ENCODE data around the gene STRN4. TPM values are rescaled to one million over a fixed set of nuclear protein-coding genes. Genes with fewer than 3 reads are reported as not detected.

The STRN4 gene
- total and polyA plus RNA-seq, 4 donors: 9.5 to 29.9 (median 24.8) TPM

DNA sequence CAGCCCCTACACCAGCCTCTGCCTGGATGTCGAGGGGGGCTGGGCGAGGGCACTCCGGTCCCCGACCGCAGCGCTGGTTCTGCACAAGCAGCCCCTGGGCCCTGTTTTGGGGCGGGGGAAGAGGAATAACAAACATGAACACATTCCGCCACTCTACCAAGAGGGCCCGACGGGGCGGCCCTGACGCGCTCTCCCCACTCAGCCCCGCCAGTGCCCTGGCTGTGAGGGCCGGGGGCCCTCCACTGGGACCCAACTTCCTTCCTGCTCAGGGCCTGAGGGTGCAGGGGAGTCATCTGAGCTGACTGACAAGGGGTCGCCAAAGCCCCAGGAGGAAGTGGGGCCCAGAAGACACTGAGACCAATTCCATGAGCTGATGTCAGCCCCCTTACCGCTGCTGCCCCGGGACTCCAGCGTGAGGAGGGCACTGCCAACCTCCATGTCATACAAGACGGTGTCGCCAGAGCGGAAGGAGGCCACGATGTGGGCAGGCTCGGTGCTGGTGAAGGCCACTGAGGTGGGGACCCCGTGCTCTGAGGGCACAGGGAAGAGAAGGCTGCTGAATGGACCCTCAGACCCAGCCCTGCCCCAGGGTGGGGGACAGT is 23.7 kb downstream of the STRN4 start:
- Histone ChIP-seq H3K27ac (ENCODE audit: low read depth in 1 of 2, low read length in 2 of 2) (no peak overlapping the region), H3K9ac (ENCODE audit: low read depth in 1 of 2, low read length in 2 of 2) (no peak overlapping the region), H3K9me3 (ENCODE audit: control insufficient read depth in 4 of 4, low read length in 3 of 4) (no peaks in the 10 kb centered on the region), H3K4me3 (ENCODE audit: low read depth in 1 of 3, low read length in 3 of 3) (no peak overlapping the region), H3K4me1 (ENCODE audit: control insufficient read depth in 4 of 4, insufficient read depth in 4 of 4, low read length in 3 of 4) (peaks cover 0 to 14% (median 4%) of the 10 kb centered on the region in 4 donors), H3K36me3 (ENCODE audit: control insufficient read depth in 4 of 4, insufficient read depth in 3 of 4, low read depth in 1 of 4, low read length in 3 of 4) (peaks cover 13 to 66% (median 32%) of the 10 kb centered on the region in 4 donors), H3K27me3 (ENCODE audit: control insufficient read depth in 4 of 4, insufficient read depth in 4 of 4, low read length in 3 of 4) (no peaks in the 10 kb centered on the region)
- TF ChIP-seq HNF4A (conservative IDR thresholded peaks at IDR 0.05) (no peak), GABPA (IDR thresholded peaks at IDR 0.05 in 1 of 2, conservative IDR thresholded peaks at IDR 0.05 in 1 of 2) (no peak), YY1 (IDR thresholded peaks at IDR 0.05) (no peak), NR2F2 (IDR thresholded peaks at IDR 0.05) (no peak), RAD21 (IDR thresholded peaks at IDR 0.05) (no peak), FOXA1 (IDR thresholded peaks at IDR 0.05) (no peak), JUND (IDR thresholded peaks at IDR 0.05) (no peak), EGR1 (IDR thresholded peaks at IDR 0.05; ENCODE audit: low read depth in 2 of 2) (no peak), FOXA2 (IDR thresholded peaks at IDR 0.05) (no peak), HNF4G (IDR thresholded peaks at IDR 0.05) (no peak), TAF1 (conservative IDR thresholded peaks at IDR 0.05) (no peak), RXRA (IDR thresholded peaks at IDR 0.05) (no peak), SP1 (IDR thresholded peaks at IDR 0.05) (no peak)
- TF ChIP-seq, protein P1, sequence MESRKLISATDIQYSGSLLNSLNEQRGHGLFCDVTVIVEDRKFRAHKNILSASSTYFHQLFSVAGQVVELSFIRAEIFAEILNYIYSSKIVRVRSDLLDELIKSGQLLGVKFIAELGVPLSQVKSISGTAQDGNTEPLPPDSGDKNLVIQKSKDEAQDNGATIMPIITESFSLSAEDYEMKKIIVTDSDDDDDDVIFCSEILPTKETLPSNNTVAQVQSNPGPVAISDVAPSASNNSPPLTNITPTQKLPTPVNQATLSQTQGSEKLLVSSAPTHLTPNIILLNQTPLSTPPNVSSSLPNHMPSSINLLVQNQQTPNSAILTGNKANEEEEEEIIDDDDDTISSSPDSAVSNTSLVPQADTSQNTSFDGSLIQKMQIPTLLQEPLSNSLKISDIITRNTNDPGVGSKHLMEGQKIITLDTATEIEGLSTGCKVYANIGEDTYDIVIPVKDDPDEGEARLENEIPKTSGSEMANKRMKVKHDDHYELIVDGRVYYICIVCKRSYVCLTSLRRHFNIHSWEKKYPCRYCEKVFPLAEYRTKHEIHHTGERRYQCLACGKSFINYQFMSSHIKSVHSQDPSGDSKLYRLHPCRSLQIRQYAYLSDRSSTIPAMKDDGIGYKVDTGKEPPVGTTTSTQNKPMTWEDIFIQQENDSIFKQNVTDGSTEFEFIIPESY (IDR thresholded peaks at IDR 0.05): no peak
- TF ChIP-seq, protein P2, sequence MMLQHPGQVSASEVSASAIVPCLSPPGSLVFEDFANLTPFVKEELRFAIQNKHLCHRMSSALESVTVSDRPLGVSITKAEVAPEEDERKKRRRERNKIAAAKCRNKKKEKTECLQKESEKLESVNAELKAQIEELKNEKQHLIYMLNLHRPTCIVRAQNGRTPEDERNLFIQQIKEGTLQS (IDR thresholded peaks at IDR 0.05): no peak
- TF ChIP-seq, protein P3, sequence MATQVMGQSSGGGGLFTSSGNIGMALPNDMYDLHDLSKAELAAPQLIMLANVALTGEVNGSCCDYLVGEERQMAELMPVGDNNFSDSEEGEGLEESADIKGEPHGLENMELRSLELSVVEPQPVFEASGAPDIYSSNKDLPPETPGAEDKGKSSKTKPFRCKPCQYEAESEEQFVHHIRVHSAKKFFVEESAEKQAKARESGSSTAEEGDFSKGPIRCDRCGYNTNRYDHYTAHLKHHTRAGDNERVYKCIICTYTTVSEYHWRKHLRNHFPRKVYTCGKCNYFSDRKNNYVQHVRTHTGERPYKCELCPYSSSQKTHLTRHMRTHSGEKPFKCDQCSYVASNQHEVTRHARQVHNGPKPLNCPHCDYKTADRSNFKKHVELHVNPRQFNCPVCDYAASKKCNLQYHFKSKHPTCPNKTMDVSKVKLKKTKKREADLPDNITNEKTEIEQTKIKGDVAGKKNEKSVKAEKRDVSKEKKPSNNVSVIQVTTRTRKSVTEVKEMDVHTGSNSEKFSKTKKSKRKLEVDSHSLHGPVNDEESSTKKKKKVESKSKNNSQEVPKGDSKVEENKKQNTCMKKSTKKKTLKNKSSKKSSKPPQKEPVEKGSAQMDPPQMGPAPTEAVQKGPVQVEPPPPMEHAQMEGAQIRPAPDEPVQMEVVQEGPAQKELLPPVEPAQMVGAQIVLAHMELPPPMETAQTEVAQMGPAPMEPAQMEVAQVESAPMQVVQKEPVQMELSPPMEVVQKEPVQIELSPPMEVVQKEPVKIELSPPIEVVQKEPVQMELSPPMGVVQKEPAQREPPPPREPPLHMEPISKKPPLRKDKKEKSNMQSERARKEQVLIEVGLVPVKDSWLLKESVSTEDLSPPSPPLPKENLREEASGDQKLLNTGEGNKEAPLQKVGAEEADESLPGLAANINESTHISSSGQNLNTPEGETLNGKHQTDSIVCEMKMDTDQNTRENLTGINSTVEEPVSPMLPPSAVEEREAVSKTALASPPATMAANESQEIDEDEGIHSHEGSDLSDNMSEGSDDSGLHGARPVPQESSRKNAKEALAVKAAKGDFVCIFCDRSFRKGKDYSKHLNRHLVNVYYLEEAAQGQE (IDR thresholded peaks at IDR 0.05): no peak
- TF ChIP-seq, protein P4, sequence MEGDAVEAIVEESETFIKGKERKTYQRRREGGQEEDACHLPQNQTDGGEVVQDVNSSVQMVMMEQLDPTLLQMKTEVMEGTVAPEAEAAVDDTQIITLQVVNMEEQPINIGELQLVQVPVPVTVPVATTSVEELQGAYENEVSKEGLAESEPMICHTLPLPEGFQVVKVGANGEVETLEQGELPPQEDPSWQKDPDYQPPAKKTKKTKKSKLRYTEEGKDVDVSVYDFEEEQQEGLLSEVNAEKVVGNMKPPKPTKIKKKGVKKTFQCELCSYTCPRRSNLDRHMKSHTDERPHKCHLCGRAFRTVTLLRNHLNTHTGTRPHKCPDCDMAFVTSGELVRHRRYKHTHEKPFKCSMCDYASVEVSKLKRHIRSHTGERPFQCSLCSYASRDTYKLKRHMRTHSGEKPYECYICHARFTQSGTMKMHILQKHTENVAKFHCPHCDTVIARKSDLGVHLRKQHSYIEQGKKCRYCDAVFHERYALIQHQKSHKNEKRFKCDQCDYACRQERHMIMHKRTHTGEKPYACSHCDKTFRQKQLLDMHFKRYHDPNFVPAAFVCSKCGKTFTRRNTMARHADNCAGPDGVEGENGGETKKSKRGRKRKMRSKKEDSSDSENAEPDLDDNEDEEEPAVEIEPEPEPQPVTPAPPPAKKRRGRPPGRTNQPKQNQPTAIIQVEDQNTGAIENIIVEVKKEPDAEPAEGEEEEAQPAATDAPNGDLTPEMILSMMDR (IDR thresholded peaks at IDR 0.05; ENCODE audit: low read depth, low read length, missing input control): no peak
- TF ChIP-seq, protein P5, sequence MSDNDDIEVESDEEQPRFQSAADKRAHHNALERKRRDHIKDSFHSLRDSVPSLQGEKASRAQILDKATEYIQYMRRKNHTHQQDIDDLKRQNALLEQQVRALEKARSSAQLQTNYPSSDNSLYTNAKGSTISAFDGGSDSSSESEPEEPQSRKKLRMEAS (IDR thresholded peaks at IDR 0.05): no peak
- no peak for DNase-seq (ENCODE audit: low spot score)
- WGBS: 86% methylated on average over 25 of the region's 25 CpGs

Data from liver (tissue), 9 donors.